GM12873 (cell line): Measurements from ENCODE around the gene APOLD1.

Experiments
- CTCF ChIP-seq: IDR thresholded peaks from 2 replicates; pipeline ENCODE4 v1.5.1; 2012; ENCODE audit warnings: low read depth, mild to moderate bottlenecking, moderate library complexity, low read length, control low read depth; ENCODE audit not compliant: insufficient read depth; ENCODE audit errors: missing control alignments

The APOLD1 gene, protein sequence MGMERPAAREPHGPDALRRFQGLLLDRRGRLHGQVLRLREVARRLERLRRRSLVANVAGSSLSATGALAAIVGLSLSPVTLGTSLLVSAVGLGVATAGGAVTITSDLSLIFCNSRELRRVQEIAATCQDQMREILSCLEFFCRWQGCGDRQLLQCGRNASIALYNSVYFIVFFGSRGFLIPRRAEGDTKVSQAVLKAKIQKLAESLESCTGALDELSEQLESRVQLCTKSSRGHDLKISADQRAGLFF

DNA sequence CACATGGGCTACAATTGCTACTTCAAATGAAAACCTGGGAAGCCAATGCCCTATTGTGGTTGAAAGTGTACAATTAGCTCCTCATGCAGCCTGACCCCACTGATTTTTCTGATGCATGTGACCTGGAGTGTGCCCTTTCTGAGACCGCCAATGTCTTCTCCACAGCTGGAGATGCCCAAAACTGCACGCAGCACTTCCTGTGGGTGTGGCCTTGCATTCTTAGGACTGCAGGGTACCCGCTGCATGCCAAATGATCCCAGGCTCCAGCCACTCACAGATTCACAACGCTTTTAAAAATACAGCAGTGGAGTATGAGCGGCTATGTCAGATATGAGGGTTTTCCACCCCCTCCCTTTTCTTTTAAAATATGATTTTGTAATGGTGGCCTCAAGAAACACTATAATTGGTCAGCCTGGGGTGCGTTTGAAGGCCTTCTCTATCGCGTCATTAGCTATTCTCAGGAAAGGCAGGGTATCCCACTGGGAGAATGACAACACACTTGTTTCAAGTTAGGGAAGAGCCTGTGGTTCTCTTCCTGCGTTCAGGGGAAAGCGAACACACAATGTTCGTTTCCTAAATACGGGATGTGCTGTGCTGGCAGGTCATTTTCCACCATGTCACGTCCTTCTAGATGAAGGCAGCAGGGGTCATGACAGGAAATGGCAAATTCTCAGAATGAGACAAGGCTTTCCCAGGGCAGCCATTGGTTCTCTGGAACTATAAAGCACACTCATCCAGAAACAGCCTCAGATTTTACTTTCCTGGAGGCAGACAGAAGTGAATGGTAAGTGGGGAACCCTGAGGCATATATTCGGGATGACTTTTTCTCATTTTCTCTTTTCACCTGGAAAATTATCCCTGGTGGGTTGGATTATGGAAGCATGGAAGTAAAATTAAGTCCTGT lies at the start of gene APOLD1:
Gene APOLD1, plus strand, starts transcription at position 749 of the 904 bp plus-strand sequence. Its CDS starts 33 bp downstream, at position 782.
- no peak for TF ChIP-seq CTCF

GRCh38 chr12:12736759-12737676 lies 48.4 kb upstream of the APOLD1 start:
- peak; percentile 58 for TF ChIP-seq CTCF

- TF ChIP-seq CTCF: no peak
Observed at GRCh38 chr12:12741660-12742059, 43.8 kb upstream of the APOLD1 start.

DNA sequence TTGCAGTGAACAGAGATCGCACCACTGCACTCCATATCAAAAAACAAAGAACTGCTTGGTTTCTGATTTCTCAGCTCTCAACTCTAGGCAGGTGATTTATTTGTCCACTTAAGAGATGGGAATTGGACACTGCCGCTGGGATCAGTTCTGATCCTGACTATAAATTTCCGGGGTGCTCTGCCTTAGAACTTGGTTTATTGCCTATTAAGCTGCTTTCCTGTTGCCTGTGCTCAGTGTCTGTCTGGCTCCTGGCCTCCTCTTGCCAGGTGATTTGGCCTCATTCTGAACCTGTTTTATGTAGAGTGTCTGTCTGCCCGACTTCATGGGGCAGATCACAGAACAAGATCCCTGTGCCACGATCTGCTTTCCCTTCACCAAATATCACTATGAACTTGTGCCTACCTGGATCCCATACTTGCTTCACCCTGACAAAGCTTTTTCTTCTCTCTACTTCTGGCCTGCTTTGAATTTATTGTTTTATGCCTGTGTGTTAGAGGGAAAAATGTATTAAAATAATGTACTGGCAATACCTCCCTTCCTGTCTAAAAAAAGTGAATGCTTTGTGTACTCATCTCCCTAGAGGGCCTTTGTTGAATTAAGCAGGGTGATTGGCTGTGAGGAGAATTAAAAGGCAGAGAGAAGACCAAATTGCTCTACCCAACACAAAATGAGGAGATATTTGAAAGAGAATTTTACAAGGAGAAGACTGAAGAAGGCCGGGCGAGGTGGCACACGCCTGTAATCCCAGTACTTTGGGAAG lies 40.7 kb upstream of the APOLD1 start:
- TF ChIP-seq CTCF: no peak

DNA sequence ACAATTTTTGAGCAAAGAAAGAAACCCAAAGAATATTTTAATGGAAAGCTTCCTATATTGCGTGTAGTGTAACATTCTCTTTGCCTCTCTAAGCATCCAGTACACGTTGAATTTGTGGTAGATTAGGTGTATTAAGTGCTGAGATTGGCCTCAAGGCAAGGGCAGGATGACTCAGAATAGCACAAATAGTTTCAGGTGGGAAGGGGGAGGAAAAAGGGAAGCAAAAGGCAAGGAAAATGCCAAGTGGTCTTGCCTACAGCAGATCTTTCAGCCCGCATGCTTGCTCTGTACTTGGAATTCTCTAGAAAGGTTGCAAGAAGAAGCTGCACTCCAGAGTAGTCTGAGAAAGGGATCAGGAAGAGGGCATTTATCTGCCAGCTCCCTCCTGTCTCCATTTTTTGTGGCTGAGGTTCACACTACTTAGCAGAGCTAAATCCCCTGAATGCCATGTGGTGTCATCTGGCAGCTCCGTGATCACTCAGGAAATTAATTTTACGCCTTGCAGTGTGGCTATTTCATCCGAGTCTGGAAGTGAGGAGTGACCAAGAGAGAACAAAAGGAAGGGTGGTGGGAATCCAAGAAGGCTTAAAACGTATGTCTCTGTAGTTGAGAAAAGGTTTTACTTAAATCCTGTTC lies 39.8 kb upstream of the APOLD1 start:
- no peak for TF ChIP-seq CTCF

DNA sequence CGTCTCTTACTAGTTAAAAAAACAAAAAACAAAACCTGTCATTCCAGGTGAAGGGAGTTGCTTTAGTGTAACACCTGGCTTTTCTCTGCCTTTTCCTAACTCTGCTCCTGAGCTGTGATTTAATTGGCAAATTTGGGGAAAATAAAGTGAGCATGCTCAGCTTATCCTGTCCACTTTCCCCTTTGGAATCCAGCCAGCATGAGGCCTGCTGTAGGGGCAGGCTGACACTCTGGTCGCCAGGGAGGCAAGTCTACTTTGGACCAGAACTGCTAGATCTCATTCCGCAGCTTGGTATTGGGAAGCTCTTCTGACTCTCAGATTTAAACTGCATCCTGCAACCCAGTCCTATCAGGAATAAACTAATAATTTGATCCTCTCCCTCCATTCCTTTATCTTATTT lies 38.2 kb upstream of the APOLD1 start:
- no peak for TF ChIP-seq CTCF
